PC-3 (cell line): Measurements from ENCODE around the gene WDFY3.

ENCODE experiments used
- EZH2 ChIP-seq: fragments of 300-600 bp; sonication (generic); IDR thresholded peaks from one replicate; pipeline ENCODE4 v1.6.1; 2017; ENCODE audit warnings: antibody characterized with exemption, mild to moderate bottlenecking, low read length; ENCODE audit not compliant: unreplicated experiment
- EZH2phosphoT487 ChIP-seq: fragments of 300-600 bp; sonication (generic); IDR thresholded peaks from 2 replicates; pipeline ENCODE4 v1.6.1; 2018; ENCODE audit warnings: mild to moderate bottlenecking, antibody characterized with exemption, low read length, borderline replicate concordance
- TF ChIP-seq, protein P1 (sequence below): fragments of 300-600 bp; sonication (generic); conservative IDR thresholded peaks from 2 replicates; pipeline ENCODE4 v1.5.1; 2017; ENCODE audit warnings: antibody characterized with exemption, low read depth, mild to moderate bottlenecking, low read length

- TF ChIP-seq, protein P1, sequence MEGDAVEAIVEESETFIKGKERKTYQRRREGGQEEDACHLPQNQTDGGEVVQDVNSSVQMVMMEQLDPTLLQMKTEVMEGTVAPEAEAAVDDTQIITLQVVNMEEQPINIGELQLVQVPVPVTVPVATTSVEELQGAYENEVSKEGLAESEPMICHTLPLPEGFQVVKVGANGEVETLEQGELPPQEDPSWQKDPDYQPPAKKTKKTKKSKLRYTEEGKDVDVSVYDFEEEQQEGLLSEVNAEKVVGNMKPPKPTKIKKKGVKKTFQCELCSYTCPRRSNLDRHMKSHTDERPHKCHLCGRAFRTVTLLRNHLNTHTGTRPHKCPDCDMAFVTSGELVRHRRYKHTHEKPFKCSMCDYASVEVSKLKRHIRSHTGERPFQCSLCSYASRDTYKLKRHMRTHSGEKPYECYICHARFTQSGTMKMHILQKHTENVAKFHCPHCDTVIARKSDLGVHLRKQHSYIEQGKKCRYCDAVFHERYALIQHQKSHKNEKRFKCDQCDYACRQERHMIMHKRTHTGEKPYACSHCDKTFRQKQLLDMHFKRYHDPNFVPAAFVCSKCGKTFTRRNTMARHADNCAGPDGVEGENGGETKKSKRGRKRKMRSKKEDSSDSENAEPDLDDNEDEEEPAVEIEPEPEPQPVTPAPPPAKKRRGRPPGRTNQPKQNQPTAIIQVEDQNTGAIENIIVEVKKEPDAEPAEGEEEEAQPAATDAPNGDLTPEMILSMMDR: no peak
- TF ChIP-seq EZH2phosphoT487 (no peak), EZH2 (no peak)
These were observed 2.4 kb upstream of the WDFY3 start for GRCh38 chr4:84968925-84969324.
